Transverse colon (tissue), 4 donors: ENCODE measurements around the gene BRD3OS. TPM values are rescaled to one million over a fixed set of nuclear protein-coding genes. Genes with fewer than 3 reads are reported as not detected.

ENCODE experiments used
- DNase-seq: peaks from one replicate; pipeline ENCODE4 v3.0.0-alpha.2; 2019
- H3K27ac ChIP-seq, 4 donors: fragments of 200-600 bp; sonication (generic); 2 replicates each; pipeline ENCODE4 v1.5.1; 2016 to 2018; ENCODE audit warnings: inconsistent platforms in 4 of 4
- H3K27me3 ChIP-seq: fragments of 200-600 bp; sonication (generic); 2 replicates; pipeline ENCODE4 v1.5.1; 2017; ENCODE audit warnings: inconsistent platforms
- H3K36me3 ChIP-seq, 4 donors: fragments of 200-600 bp; sonication (generic); 2 replicates each; pipeline ENCODE4 v1.5.1; 2017 to 2019; ENCODE audit warnings: inconsistent platforms in 4 of 4
- H3K4me1 ChIP-seq, 4 donors: fragments of 200-600 bp; sonication (generic); 2 replicates each; pipeline ENCODE4 v1.5.1; 2017 to 2020; ENCODE audit warnings: inconsistent platforms in 4 of 4
- H3K4me3 ChIP-seq, 4 donors: fragments of 200-600 bp; sonication (generic); 1 replicate in 1 of 4; 2 replicates in 3 of 4; pipeline versions ENCODE4 v1.5.1 to v1.6.1; 2017 to 2019; ENCODE audit warnings: inconsistent platforms in 4 of 4
- H3K9me3 ChIP-seq, 2 donors: fragments of 200-600 bp; sonication (generic); 2 replicates each; pipeline ENCODE4 v1.5.1; 2017 to 2019; ENCODE audit warnings: inconsistent platforms in 2 of 2
- CTCF ChIP-seq, 5 experiments: fragments of 200-600 bp in 3 of 5; fragments of 450-650 bp in 2 of 5; sonication (generic) in 3 of 5; IDR thresholded peaks; 1 replicate in 2 of 5; 2 replicates in 3 of 5; pipeline ENCODE4 v1.5.1; 2016 to 2017; ENCODE audit warnings: antibody characterized with exemption in 5 of 5, inconsistent platforms in 3 of 5, mild to moderate bottlenecking in 2 of 5, moderate library complexity in 1 of 5
- EP300 ChIP-seq: sonication (generic); formaldehyde crosslinking; IDR thresholded peaks from one replicate; pipeline ENCODE4 v1.6.1; 2017; ENCODE audit warnings: antibody characterized with exemption, low read depth
- POLR2A ChIP-seq: fragments of 450-650 bp; IDR thresholded peaks from one replicate; pipeline ENCODE4 v1.6.1; 2016; ENCODE audit warnings: antibody characterized with exemption, mild to moderate bottlenecking, moderate library complexity
- POLR2AphosphoS5 ChIP-seq, 3 donors: sonication (generic); formaldehyde crosslinking; IDR thresholded peaks; one replicate each; pipeline ENCODE4 v1.6.1; 2016; ENCODE audit warnings: antibody characterized with exemption in 3 of 3
- WGBS, 2 donors: methylation state at CpG; one replicate each; pipeline ENCODE4 v1.1.5; 2018; ENCODE audit warnings: low coverage in 1 of 2; 5-methylcytosine and 5-hydroxymethylcytosine counted together
- in situ Hi-C, 4 donors: fragments of 200-750 bp; cut with MboI; loops; one replicate each; pipeline versions ENCODE4 v1.15.0 to v1.15.1; 2017; ENCODE audit warnings: low sequenced_read_pairs in 3 of 4, low pct_ligation_motif_present in 1 of 4, low pct_unique_long_range_greater_than_20kb in 1 of 4
- intact Hi-C: fragments of 100-400 bp; cut with DNase I; formaldehyde crosslinking; loops from one replicate; pipeline ENCODE4 v1.15.1; 2023; ENCODE audit warnings: low total_unique reads
- total RNA-seq, 4 donors: library from RNA; depleted of rRNA; stranded (reverse); fragments of >200 nt; gene quantifications; one replicate each; pipeline ENCODE4 v1.1.0, GENCODE V29; 2016

Gene BRD3OS
- total RNA-seq, 4 donors from 2014 or later: 3.2 to 6.6 (median 4.4) TPM

DNA sequence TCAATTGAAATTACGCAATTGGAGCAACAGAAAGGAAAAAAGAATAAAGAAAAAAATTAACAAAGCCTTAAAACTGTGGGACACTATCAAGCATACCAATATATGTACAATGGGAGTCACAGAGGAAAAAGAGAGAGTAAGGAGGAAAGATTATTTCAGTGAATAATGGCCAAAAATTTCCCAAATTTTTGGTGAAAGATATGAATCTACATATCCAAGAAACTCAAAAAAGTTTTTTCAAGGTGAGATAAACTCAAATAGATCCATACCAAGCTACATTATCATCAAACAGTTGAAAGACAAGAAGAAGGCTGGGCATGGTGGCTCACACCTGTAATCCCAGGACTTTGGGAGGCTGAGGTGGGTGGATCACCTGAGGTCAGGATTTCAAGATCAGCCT is 51.4 kb downstream of the BRD3OS start:
- no peaks in the 10 kb centered on the region for H3K36me3 ChIP-seq
- 0 to 80% methylated on average over 1 of the region's 1 CpG for WGBS, 2 donors
- peaks cover 12% of the 10 kb centered on the region for H3K27me3 ChIP-seq
- DNase-seq: no peak
- intact Hi-C loops: no loop called here
- in situ Hi-C loops: no loop called here
- no peaks in the 10 kb centered on the region for H3K4me1 ChIP-seq
- H3K9me3 ChIP-seq: peaks cover 4 to 5% of the 10 kb centered on the region in 2 donors
- H3K27ac ChIP-seq: no peak overlapping the region
- no peak overlapping the region for H3K4me3 ChIP-seq
- TF ChIP-seq POLR2A: no peak
- TF ChIP-seq EP300: no peak
- no peak for TF ChIP-seq POLR2AphosphoS5 (IDR thresholded peaks at IDR 0.05)
- no peak for TF ChIP-seq CTCF (IDR thresholded peaks at IDR 0.05)

Other genes with a start within 250 kb of the BRD3OS start
- 10 to 100 TPM in 3 of 4 donors, 1 to 10 TPM in 1; 8.2 to 52.4 (median 24.5) TPM for gene VAV2, start 33.2 kb upstream of the BRD3OS start, total RNA-seq
- 10 to 100 TPM; 14.5 to 21.3 (median 17.2) TPM for gene BRD3, start 42.5 kb downstream of the BRD3OS start, total RNA-seq
- gene WDR5, start 110.6 kb downstream of the BRD3OS start, total RNA-seq: 10 to 100 TPM in 3 of 4 donors, 1 to 10 TPM in 1; 8.2 to 95.7 (median 16.3) TPM
- gene RNU6ATAC, start 139.1 kb downstream of the BRD3OS start, total RNA-seq: not detected